Endodermal cell (in vitro differentiated cells): ENCODE results near the gene ADAM22. TPM values are rescaled to one million over a fixed set of nuclear protein-coding genes. Genes with fewer than 3 reads are reported as not detected.

Experiments
- DNase-seq: peaks from one replicate; pipeline ENCODE4 v3.0.0-alpha.2; 2017
- H3K27ac ChIP-seq: 2 replicates; pipeline ENCODE4 v1.5.1; 2013; ENCODE audit warnings: mild to moderate bottlenecking, low read depth, low read length, moderate library complexity
- H3K27me3 ChIP-seq: 2 replicates; pipeline ENCODE4 v1.6.1; 2013; ENCODE audit warnings: mild to moderate bottlenecking, low read length, moderate library complexity; ENCODE audit not compliant: insufficient read depth, control insufficient read depth, poor library complexity, severe bottlenecking
- H3K36me3 ChIP-seq: 2 replicates; pipeline ENCODE4 v1.7.0; 2013; ENCODE audit warnings: mild to moderate bottlenecking, low read length, moderate library complexity; ENCODE audit not compliant: control insufficient read depth, insufficient read depth
- H3K4me1 ChIP-seq: one replicate; pipeline ENCODE4 v1.7.0; 2013; ENCODE audit warnings: low read length; ENCODE audit not compliant: control insufficient read depth, insufficient read depth
- H3K4me3 ChIP-seq: 2 replicates; pipeline ENCODE4 v1.5.1; 2013; ENCODE audit warnings: mild to moderate bottlenecking, low read length, moderate library complexity
- H3K9ac ChIP-seq: 2 replicates; pipeline ENCODE4 v1.6.1; 2013; ENCODE audit warnings: mild to moderate bottlenecking, low read length, moderate library complexity; ENCODE audit not compliant: poor library complexity, severe bottlenecking; ENCODE audit errors: extremely low read depth
- H3K9me3 ChIP-seq: 2 replicates; pipeline ENCODE4 v1.6.1; 2013; ENCODE audit warnings: mild to moderate bottlenecking, low read length, moderate library complexity; ENCODE audit not compliant: control insufficient read depth
- H3K27ac Mint-ChIP-seq: 2 replicates; pipeline ENCODE4 v1.8.0; 2020; ENCODE audit warnings: mixed read lengths
- H3K27me3 Mint-ChIP-seq: 2 replicates; pipeline ENCODE4 v1.8.0; 2021; ENCODE audit warnings: mild to moderate bottlenecking, mixed read lengths; ENCODE audit not compliant: insufficient read depth
- H3K36me3 Mint-ChIP-seq: 2 replicates; pipeline ENCODE4 v1.8.0; 2020; ENCODE audit warnings: low read depth, mixed read lengths
- H3K4me1 Mint-ChIP-seq: 2 replicates; pipeline ENCODE4 v1.8.0; 2020; ENCODE audit warnings: mixed read lengths
- H3K4me3 Mint-ChIP-seq: 2 replicates; pipeline ENCODE4 v1.8.0; 2020; ENCODE audit warnings: mild to moderate bottlenecking, moderate library complexity, mixed read lengths
- H3K9me3 Mint-ChIP-seq: 2 replicates; pipeline ENCODE4 v1.8.0; 2020; ENCODE audit warnings: mild to moderate bottlenecking, mixed read lengths
- CTCF ChIP-seq: fragments of 200-600 bp; sonication (generic); conservative IDR thresholded peaks from 2 replicates; pipeline ENCODE4 v1.5.0; 2021; ENCODE audit warnings: antibody characterized with exemption, mild to moderate bottlenecking
- WGBS, 2 experiments: methylation state at CpG; one replicate each; pipeline versions ENCODE4 v1.1.5 to v1.1.7; 2013; ENCODE audit warnings: missing lambda C conversion rate in 2 of 2, mixed read lengths in 1 of 2; ENCODE audit not compliant: insufficient coverage in 1 of 2, insufficient read length in 1 of 2; 5-methylcytosine and 5-hydroxymethylcytosine counted together
- total RNA-seq, 2 donors: library from RNA; stranded (reverse); fragmentation: NEBNext Ultra II Directional in 1 of 2; extraction: Animal tissue kit (Norgen Biotek cat#: 25700) in 1 of 2; gene quantifications; 2 replicates in 1 of 2; 3 replicates in 1 of 2; pipeline ENCODE4 v1.2.1, GENCODE V29; 2021

The ADAM22 gene
- total RNA-seq, 2 donors from 2014 or later: 10.9 to 11.5 TPM

- Histone ChIP-seq H3K4me3 (no peak overlapping the region), H3K36me3 (no peaks in the 10 kb centered on the region), H3K9me3 (no peaks in the 10 kb centered on the region), H3K4me1 (peaks cover 3% of the 10 kb centered on the region), H3K27ac (no peak overlapping the region), H3K27me3 (peaks cover 10% of the 10 kb centered on the region), H3K9ac (no peak overlapping the region)
- Mint-ChIP-seq H3K4me1 (peaks cover 22% of the 10 kb centered on the region), H3K27me3 (no peaks in the 10 kb centered on the region), H3K36me3 (peaks cover 5% of the 10 kb centered on the region), H3K9me3 (peaks cover 8% of the 10 kb centered on the region), H3K4me3 (no peak overlapping the region), H3K27ac (no peak overlapping the region)
- DNase-seq: no peak
- WGBS, 2 experiments: 81 to 94% methylated on average over 2 to 3 of the region's 3 CpGs
- no peak for TF ChIP-seq CTCF
These were observed 138.1 kb downstream of the ADAM22 start for GRCh38 chr7:88071994-88072714.

- peaks cover 8% of the 10 kb centered on the region for H3K36me3 Mint-ChIP-seq
- H3K4me1 Mint-ChIP-seq: peaks cover 22% of the 10 kb centered on the region
- no peak for TF ChIP-seq CTCF
- DNase-seq: no peak
- H3K4me3 Mint-ChIP-seq: no peak overlapping the region
- no peak overlapping the region for H3K9ac ChIP-seq
- H3K9me3 Mint-ChIP-seq: peaks cover 13% of the 10 kb centered on the region
- no peaks in the 10 kb centered on the region for H3K9me3 ChIP-seq
- H3K27me3 ChIP-seq: peaks cover 10% of the 10 kb centered on the region
- H3K4me3 ChIP-seq: no peak overlapping the region
- peaks cover 3% of the 10 kb centered on the region for H3K4me1 ChIP-seq
- H3K27me3 Mint-ChIP-seq: no peaks in the 10 kb centered on the region
- H3K27ac Mint-ChIP-seq: no peak overlapping the region
- no peak overlapping the region for H3K27ac ChIP-seq
- no CpG with 5 or more reads among the region's 1 CpG for WGBS, 2 experiments
- no peaks in the 10 kb centered on the region for H3K36me3 ChIP-seq
These were observed 138.6 kb downstream of the ADAM22 start for GRCh38 chr7:88072715-88073055.

- H3K9me3 ChIP-seq: no peaks in the 10 kb centered on the region
- DNase-seq: no peak
- H3K27me3 Mint-ChIP-seq: no peaks in the 10 kb centered on the region
- TF ChIP-seq CTCF: no peak
- H3K27ac Mint-ChIP-seq: no peak overlapping the region
- no peak overlapping the region for H3K4me3 Mint-ChIP-seq
- 81 to 92% methylated on average over 1 of the region's 1 CpG for WGBS, 2 experiments
- H3K4me3 ChIP-seq: no peak overlapping the region
- H3K4me1 ChIP-seq: peaks cover 3% of the 10 kb centered on the region
- H3K4me1 Mint-ChIP-seq: peaks cover 22% of the 10 kb centered on the region
- no peak overlapping the region for H3K27ac ChIP-seq
- H3K27me3 ChIP-seq: peaks cover 10% of the 10 kb centered on the region
- H3K9me3 Mint-ChIP-seq: peaks cover 23% of the 10 kb centered on the region
- H3K36me3 ChIP-seq: no peaks in the 10 kb centered on the region
- peaks cover 13% of the 10 kb centered on the region for H3K36me3 Mint-ChIP-seq
- H3K9ac ChIP-seq: no peak overlapping the region
These were observed 139.6 kb downstream of the ADAM22 start for GRCh38 chr7:88073626-88074025.
